Measurements from ENCODE around the gene YWHAQ.

The YWHAQ gene

GRCh38 chr2:9657731-9658130 lies 26.9 kb upstream of the YWHAQ start:
- ChIA-PET POLR2A (interaction anchor here (1.4 kb wide), 1 partner anchor 8 kb away, joined by 6 read pairs; no protein-coding TSS in a partner anchor), CTCF (interaction anchor here (1.1 kb wide), 1 partner anchor 11 kb away, joined by 3 read pairs; no protein-coding TSS in a partner anchor)
- no peak overlapping the region for H3K4me3 ChIP-seq (ENCODE audit: low read depth, low read length)
- no peak for TF ChIP-seq CTCF (IDR thresholded peaks at IDR 0.05; ENCODE audit: insufficient read depth, low read length, missing control alignments)
- no peak for DNase-seq (ENCODE audit: low read depth, low spot score)

DNA sequence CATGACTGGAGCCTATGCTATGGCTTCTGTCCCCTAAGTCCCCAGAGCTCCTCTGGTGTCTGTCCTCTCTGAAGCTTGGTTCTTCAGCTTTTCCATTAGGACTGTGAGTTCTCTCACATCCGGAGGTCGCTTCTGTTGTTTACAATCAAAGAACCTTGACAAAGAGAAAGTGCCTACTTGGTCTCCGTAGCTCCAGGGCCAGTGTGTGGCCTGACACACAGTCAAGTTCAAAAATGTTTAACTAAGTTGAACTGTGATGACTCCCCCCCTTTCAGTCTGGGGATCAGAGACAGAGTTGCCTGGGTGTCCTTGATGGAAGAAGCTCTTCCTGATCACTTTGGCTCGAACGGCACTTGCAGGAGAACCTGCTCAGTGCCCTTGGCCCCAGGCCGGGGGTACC lies 26.3 kb upstream of the YWHAQ start:
- POLR2A ChIA-PET = interaction anchor here (0.9 to 1.4 kb wide), 2 partner anchors 9 to 27 kb away, joined by 6 read pairs; partner anchors contain the start of gene YWHAQ

DNA sequence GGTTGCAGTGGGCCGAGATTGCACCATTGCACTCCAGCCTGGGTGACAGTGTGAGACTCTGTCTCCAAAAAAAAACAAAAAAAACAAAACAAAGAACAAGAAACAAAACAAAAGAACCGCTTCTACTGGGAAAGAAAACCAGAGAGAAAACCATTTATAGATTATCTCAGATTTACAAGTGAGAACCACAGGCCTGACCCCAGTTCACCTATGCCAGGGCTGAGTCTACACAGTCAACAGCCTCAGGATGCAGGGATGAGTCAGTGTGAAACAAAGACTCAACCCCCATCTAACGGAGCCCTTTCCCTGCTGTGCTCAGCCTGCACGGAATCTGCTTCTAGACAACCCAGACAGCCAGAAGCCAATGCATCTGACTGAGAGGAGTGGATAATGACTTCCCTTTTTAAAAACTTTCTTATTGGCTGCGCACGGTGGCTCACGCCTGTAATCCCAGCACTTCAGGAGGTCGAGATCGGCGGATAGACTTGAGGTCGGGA lies 25.5 kb upstream of the YWHAQ start:
- ChIA-PET CTCF (no interaction called here), POLR2A (interaction anchor here (0.9 to 1.4 kb wide), 2 partner anchors 10 to 26 kb away, joined by 6 read pairs; partner anchors contain the start of gene YWHAQ)
- peak; percentile 87 for DNase-seq (ENCODE audit: low read depth, low spot score)
- H3K4me3 ChIP-seq (ENCODE audit: low read depth, low read length) = no peak overlapping the region
- no peak for TF ChIP-seq CTCF (IDR thresholded peaks at IDR 0.05; ENCODE audit: insufficient read depth, low read length, missing control alignments)

More for the DNA sequence above, 26.3 kb upstream of the YWHAQ start:
- CTCF ChIA-PET = interaction anchor here (1.1 kb wide), 1 partner anchor 12 kb away, joined by 3 read pairs; no protein-coding TSS in a partner anchor
- no peak for DNase-seq (ENCODE audit: low read depth, low spot score)
- no peak for TF ChIP-seq CTCF (IDR thresholded peaks at IDR 0.05; ENCODE audit: insufficient read depth, low read length, missing control alignments)
- no peak overlapping the region for H3K4me3 ChIP-seq (ENCODE audit: low read depth, low read length)

- no peak for TF ChIP-seq CTCF (IDR thresholded peaks at IDR 0.05; ENCODE audit: insufficient read depth, low read length, missing control alignments)
- POLR2A ChIA-PET = interaction anchor here (0.7 to 1.7 kb wide), 4 partner anchors 18 to 48 kb away, joined by 4 to 13 read pairs (median 6); partner anchors contain the start of gene YWHAQ
- CTCF ChIA-PET = interaction anchor here (0.8 to 1.3 kb wide), 4 partner anchors 9 to 115 kb away, joined by 3 to 5 read pairs (median 4); partner anchors contain the start of gene YWHAQ
- DNase-seq (ENCODE audit: low read depth, low spot score) = peak; percentile 83
- H3K4me3 ChIP-seq (ENCODE audit: low read depth, low read length) = no peak overlapping the region; the same call in none of the 2 replicates
These were observed 24.9 kb upstream of the YWHAQ start for GRCh38 chr2:9655441-9656269.

- POLR2A ChIA-PET = interaction anchor here (1.7 kb wide), 1 partner anchor 25 kb away, joined by 13 read pairs; the partner anchor contains the start of gene YWHAQ
- TF ChIP-seq CTCF (IDR thresholded peaks at IDR 0.05; ENCODE audit: insufficient read depth, low read length, missing control alignments) = no peak
- CTCF ChIA-PET = interaction anchor here (0.9 to 1.4 kb wide), 4 partner anchors 10 to 116 kb away, joined by 3 to 5 read pairs (median 4); partner anchors contain the start of gene YWHAQ
- no peak for DNase-seq (ENCODE audit: low read depth, low spot score)
- H3K4me3 ChIP-seq (ENCODE audit: low read depth, low read length) = no peak overlapping the region
These were observed 23.8 kb upstream of the YWHAQ start for GRCh38 chr2:9654452-9655100.
